GM19023 (cell line): ENCODE measurements around the gene TRIM72.
"Not testable (repeated sequence)": the region's sequence is repeated elsewhere in the genome, so short reads cannot be mapped to it uniquely, and the experiment has no call there.

ENCODE experiments used
- ATAC-seq: cut with Tn5 transposase; IDR thresholded peaks from one replicate; pipeline ENCODE4 v1.9.1; 2021; ENCODE audit warnings: mild to moderate bottlenecking, moderate library complexity; ENCODE audit not compliant: unreplicated experiment

TRIM72 gene

DNA sequence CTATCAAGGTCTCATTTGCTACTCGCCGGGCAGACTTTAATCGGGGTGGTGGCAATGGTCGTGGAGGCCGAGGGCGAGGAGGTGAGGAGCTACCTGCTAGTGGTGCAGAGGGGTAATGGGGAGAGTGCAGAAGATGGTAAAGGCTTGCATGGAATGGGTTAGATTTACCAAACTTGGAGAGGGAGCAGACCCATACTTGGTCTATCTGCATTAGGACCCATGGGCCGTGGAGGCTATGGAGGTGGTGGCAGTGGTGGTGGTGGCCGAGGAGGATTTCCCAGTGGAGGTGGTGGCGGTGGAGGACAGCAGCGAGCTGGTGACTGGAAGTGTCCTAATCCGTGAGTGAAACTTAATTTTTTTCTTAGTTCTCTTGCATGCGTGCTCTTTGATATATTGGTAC is 23.9 kb upstream of the TRIM72 start:
- ATAC-seq = no peak

DNA sequence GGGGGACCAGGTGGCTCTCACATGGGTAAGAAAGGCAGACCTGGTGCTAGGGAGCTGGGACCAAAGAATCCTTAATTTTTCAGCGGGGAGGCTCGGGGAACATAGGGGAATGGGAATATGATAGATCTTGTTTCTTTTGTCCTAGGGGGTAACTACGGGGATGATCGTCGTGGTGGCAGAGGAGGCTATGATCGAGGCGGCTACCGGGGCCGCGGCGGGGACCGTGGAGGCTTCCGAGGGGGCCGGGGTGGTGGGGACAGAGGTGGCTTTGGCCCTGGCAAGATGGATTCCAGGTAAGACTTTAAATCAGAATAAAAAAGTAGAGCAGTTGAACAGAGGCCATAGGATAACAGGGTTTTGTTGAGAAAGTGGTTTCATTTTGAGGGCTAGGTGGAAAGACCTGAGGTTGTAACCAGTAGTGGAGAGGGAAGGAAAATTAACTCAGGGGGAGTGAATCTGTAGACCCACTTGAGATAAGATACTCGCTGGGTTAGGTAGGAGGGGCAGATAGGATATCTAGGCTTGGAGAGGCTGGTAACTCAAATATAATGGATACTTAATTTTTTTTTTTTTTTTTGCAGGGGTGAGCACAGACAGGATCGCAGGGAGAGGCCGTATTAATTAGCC is 23.0 kb upstream of the TRIM72 start:
- ATAC-seq = no peak

DNA sequence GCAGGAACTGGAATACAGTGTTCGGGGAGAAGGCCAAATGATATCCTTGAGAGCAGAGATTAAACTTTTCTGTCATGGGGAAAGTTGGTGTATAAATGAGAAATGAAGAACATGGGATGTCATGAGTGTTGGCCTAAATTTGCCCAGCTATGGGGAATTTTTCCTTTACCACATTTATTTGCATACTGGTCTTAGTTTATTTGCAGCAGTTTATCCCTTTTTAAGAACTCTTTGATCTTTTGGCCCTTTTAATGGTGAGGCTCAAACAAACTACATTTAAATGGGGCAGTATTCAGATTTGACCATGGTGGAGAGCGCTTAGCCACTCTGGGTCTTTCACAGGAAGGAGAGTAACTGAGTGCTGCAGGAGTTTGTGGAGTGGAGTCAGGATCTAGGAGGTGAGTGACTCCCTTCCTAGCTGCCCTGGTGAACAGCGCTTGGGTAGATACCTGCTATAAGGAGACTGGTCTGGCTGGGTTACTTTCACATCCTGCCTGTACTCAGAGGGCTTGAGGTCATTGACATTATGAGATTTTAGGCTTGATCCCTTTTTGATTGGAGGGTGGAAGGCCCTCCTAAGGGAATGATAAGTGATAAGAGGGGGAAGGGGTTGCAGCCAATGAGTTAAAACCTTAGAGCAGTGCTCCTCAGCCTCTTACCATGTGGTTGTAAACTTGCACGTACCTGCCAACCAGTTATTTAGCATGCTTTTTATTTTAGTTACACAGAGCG is 22.1 kb upstream of the TRIM72 start:
- ATAC-seq = no peak

DNA sequence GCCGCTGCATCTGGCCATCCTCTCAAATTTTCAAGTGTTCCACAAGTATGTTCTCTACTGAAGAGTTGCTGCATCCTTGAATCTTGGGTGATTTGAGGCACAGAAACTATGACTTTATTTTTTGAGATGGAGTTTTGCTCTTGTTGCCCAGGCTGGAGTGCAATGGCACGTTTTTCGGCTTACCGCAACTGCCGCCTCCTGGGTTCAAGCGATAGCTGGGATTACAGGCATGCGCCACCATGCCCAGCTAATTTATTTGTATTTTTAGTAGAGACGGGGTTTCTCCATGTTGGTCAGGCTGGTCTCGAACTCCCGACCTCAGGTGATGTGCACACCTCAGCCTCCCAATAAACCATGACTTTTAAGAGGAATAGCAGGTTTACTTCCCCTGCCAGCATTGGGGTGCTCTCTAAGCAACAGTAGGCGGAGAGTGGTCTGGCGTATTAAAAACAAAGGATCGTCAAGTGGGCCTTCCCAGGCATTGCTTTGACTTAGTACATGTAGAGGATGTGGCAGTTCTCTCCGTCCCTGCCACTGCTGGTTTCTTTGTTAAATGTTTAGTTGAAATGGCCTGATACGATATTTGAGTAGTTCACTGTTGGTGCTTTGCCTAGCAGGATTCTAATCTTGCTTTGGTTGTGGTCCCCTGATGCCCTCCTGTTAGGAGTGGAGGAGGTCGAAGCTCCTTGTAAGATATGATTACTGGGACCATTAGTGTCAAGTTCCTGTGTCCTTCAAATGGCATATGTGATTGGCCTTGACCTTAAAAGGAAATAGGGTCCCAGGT is 20.9 kb upstream of the TRIM72 start:
- ATAC-seq = no peak

DNA sequence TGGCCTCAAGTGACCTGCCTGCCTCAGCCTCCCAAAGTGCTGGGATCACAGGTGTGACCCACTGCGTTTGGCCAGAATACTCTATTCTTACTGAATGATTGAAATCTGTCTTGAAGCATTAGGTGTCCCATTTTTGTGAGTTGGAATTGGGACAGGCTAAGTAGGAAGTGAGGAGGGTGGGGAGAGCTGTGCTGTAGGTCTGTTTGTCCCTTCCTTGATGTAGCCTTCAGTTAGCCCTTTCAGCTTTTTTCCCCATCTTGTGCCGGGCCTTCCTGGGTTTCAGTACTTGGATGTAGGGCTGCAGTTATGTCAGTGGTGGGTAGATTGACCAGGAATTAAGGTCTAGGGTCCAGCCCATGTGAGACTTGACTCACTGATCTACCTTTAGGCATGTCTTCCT is 20.0 kb upstream of the TRIM72 start:
- no peak for ATAC-seq

DNA sequence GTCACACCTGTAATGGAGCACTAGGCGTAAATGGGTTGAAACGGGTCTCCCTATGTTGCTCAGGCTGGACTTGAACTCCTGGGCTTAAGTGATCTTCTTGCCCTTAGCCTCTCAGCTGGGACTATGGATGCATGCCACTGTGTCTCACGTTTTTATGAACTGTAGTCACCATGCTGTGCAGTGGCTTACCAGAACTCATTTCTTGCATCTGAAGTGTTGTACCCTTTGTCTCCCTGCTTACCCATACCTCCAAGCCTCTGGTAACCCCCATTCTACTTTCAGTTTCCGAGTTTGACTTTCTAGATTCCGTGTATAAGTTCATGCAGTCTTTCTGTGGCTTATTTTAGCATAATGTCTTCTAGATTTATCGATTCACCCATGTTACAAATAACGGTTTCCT is 19.0 kb upstream of the TRIM72 start:
- no peak for ATAC-seq

DNA sequence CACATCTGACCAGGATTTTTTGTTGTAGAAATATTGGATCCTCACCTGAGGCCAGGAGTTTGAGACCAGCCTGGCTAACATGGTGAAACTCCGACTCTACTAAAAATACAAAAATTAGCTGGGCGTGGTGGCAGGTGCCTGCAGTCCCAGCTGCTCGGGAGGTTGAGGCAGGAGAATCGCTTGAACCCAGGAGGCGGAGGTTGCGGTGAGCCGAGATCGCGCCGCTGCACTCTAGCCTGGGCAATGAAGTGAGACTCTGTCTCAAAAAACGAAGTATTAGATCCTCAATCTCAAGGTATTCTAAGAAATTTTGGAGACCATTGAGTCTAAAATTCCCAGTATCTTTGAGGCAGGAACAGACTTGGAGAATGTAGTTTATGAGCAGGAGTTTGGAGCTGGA is 18.1 kb upstream of the TRIM72 start:
- not testable (repeated sequence) for ATAC-seq

DNA sequence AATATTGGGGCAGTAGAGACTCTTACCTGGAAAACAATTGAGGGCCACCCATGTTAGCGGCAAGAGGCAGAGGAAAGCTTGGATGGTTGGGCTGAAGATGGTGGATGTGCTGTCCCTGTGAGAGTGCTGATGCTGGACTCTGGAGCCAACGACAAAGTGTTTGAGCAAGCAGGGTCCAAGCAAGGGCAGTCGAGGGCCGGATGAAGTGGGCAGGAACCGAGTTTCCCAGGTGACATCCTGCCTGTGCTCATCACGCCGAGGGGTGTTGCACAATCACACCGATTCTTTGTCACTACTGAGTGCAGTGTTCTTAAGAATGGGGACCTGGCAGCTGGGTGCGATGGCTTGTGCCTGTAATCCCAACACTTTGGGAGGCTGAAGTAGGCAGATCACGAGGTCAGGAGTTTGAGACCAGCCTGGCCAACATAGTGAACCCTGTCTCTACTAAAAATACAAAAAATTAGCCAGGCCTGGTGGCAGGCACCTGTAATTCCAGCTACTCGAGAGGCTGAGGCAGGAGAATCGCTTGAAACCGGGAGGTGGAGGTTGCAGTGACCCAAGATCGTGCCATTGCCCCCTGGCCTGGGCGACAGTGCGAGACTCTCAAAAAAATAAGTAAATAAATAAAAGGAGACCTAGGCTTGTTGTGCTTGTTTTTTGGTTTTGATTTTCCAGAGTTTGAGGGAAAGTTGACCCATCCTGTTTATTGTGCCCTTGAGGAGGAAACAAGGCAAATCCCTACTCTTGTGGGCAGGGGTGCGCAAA is 17.4 kb upstream of the TRIM72 start:
- ATAC-seq = no peak

DNA sequence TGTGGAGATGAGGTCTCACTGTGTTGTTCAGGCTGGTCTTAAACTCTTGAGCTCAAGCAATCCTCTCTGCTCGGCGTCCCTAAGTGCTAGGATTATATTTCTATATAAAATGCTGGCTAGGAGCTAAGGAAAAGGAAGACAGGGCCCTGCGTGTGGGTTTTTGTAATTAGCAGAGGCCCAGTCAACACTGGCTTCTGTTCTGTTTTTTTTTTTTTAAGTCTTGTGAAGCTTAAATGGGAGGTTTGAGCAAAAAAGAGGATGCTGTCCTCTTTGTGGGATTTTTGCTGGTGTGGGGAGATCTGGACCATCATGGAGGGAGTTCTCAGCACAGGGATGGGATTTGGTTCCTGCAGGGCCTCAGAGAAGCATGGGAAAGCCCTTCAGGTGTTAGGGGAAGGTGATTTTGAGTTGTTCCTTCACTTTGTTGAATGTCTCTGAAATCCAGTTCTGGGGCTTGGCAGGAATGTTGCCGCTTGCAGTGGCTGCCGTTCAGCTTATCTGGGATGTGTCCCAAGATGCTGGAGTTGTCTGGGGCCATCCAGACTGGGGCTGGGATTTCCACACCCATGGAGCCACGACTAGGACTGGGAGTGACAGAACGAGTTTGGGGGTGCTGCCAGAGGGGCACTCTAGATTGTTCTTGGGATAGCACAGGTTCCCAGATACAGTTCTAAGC is 15.6 kb upstream of the TRIM72 start:
- ATAC-seq = no peak

DNA sequence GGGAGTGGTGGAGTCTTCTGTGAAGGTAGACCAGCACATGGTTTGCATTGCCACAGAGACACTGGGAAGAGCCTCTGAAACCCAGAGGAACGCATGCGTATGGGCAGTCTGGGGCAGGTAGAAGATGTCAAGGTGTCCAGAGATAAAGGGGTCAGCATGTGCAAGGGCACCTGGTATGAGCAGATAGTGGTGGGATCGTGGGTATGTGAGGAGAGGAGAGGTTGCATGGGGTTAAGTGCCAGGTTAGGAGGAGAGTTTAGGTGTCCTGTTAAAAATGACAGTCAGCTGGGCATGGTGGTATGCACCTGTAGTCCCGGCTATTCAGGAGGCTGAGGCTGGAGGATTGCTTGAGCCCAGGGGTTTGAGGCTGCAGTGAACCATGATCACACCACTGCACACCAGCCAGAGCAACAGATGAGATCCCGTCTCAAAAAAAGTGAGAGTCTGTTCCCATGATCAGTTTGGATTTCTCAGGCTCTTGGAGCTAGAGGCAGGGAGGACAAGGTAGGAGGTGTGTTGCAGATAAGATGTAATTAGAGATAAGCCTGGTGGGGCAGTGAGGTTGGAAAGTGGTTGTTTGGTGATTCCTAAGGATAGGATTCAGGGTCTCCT is 14.4 kb upstream of the TRIM72 start:
- ATAC-seq = no peak

DNA sequence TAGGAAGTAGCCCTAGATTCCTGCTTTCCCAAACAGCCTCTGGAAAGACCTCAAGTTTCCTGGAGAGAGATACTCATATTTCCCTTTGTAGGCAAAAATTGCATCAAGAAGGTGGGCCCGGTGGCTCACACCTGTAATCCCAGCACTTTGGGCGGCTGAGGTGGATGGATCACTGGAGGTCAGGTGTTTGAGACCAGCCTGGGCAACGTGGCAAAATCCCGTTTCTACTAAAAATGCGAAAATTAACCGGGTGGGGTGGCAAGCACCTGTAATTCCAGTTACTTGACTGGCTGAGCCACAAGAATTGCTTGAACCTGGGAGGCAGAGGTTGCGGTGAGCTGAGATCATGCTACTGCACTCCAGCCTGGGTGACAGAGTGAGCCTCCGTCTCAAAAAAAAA is 13.8 kb upstream of the TRIM72 start:
- ATAC-seq = not testable (repeated sequence)

DNA sequence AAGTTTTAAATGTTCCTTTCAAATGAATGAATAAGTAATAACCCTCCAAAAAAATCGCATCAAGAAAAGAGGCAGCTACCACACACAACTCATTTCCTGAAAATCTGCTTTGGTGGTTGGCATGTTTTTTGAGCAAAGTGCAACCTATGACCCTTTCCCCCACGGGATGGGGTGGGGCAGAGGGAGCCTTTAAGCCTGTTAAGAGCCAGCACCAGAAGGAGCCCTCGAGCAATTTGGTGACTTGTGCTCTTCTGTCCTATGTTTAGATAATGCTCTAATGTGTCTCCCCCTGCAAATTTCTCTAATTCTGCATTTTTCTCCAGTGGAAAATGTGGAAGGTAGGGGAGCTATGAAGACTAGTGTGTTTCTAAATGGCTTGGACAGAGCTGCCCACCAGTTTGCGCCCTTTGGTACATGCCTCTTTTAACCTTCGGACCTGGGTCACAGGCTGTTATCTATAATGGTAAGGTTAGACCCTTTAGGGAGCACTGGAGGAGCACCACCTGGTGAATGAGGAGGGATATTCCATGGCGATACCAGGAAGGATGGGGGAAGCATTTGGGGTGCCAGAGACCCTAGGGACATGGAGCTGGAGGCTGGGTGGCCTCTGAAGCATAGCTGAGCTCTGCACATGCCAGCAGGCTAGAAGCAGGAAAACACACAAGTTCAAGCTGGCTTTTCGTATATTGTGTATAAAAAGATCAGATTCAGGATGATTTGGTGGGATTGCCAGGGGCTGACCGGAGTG is 12.9 kb upstream of the TRIM72 start:
- ATAC-seq = no peak

DNA sequence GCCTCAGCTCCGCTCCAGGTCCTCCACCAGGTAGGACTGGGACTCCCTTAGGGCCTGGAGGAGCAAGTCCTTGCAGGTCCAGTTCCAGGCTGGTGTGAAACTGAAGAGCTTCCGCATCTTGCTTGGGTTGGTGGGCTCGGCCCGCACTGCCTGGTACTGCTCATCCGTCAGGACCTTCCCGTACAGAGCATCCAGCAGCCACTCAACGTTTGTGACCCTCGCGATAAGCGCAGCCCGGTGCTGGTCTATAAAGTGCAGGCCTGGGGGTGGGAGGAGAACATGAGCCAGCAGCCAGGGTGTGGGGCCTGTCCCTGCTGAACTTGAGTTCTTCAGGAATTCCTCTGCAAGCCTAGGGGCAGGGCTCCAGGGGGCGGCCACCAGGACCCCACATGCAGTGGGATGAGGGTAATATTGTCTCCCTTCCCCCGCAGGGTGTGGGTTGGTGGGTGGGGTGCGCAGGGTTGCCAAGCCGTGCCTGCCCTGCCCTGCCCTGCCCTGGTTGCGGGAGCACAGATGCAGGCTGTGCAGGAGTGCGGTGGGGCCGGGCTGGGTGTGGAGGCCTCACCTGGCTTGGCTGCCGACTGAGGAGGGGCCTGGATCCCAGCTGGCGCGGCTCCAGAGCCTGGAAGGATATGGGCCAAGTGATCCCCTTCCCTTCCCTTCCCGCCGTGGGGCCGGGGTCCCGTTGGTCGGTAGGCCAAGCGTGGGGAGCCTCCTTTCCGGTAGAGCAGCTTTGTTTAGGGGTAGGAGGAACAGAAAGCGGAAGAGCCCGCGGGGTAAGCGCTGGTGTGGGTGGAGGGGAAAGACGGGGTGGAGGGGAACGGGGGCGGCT is 12.1 kb upstream of the TRIM72 start:
- peak; percentile 56 for ATAC-seq

DNA sequence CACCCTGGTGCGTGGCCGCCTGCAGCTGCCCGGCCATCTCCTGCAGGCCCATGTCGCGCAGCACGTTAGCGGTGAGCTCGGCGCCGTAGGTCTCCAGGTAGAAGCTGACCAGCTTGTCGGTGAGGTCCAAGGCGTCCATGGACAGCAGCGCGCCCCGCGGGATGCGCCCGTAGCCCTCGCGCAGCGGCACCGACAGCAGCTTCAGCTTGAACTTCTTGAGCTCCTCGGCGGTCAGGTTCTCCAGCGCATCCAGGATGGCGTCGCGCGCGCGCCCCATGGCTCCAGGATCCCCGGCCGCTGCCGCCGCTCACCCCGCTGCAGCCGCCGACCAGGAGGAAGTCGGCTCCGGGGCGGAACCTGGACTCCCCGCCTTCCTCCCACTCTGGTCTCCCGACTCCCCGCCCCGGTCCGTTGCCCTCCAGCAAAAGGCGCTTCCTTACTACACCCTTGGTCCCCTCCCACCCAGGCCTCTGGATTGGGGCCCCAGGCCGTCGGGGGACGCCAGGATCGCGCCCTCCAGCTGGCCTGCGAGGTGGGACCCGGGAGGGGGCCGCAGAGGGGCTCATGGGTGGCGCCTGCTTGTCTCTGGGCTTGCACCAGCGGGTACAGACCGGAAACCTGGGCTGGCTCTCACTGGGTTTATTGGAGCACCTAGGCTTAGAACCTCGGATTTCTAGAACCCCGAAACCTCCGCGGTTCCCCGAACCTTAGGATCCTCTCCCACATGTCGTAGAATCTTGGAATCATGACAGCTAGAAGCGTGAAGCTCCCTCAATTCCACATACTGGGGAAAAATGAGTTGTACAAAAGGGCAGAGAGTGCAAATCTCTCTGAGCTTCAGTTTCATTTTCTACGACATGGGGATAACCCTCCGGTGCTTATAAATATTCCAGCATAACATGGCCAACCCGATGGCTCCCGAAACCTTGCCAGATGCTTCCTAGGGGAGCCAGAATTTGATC is 11.2 kb upstream of the TRIM72 start, which contains the start of gene PYCARD:
TSS of gene PYCARD (minus strand) at position 347 of the 962 bp plus-strand sequence. CDS start at position 277, 70 bp downstream.
- peak; percentile 35 for ATAC-seq

DNA sequence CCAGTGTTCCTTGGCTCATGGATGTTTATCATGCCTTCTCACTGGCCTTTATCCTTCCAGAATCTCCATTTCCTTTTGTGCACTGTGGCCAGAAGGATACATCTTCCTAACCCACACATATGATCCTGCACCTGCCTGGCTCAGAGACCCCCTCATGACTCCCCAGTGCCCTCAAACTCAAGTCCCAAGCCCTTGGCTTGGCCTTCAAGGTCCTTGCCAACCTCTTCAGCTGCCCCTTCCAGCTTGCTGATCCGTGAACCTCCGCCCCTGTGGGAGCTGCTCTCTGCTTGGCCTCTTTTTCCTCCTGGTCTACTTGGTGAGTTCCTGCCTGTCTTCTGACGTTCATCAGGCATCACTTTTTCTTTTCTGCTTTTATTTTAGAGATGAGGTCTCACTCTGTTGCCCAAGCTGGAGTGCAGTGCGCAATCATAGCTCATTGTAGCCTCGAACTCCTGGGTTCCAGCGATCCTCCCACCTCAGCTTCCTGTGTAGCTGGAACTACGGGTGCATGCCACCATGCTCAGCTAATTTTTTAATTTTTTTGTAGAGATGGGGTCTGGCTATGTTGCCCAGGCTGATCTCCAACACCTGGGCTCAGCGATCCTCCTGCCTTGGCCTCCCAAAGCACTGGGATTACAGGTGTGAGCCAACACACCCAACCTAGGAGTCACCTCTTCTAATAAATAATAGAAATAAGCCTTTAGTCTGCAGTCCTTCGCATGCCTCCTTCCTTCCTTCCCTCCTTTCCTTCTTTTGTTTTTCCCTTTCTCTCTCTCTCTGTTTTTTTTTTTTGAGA is 8.8 kb upstream of the TRIM72 start:
- ATAC-seq = no peak

DNA sequence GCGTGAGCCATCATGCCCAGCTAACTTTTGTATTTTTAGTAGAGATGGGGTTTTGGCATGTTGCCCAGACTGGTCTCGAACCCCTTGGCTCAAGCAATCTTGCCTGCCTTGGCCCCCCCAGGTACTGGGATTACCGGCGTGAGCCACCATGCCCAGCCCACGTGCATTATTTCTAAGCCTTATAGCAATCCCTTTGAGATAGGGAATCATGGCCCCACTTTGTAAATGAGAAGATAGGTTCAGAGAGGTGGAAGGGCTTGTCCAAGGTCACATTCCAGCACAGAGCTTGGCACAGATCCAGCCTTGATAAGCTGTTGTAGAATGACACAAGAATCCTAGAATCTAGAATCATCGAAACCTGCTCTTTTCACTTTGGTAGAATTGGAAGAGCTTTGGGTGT is 7.1 kb upstream of the TRIM72 start:
- no peak for ATAC-seq

DNA sequence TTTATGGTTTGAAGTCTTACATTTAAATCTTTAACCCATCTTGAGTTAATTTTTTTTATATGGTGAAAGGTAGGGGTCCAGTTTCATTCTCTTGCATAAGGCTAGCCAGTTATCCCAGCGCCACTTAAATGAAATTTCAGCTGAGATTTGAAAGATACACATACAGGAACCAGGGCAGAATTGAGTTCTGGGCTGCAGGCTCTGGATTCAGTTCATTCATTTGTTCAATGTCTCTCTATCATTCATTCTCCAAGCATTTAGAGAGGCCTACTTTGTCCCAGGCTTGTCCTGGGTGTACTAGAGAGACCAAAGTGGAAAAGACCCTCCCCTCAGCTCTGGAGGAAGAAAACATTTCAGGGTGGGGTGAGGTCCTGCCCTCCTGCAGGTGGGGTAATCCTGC is 577 bp upstream of the TRIM72 start:
- ATAC-seq = no peak
